Suppressor macrophage (primary cell): ENCODE measurements around the gene PRELID1.
A peak's percentile ranks its signal among the peaks of the same experiment; 100 is the strongest.
"Not testable (repeated sequence)": the region's sequence is repeated elsewhere in the genome, so short reads cannot be mapped to it uniquely, and the experiment has no call there.

Experiments
- DNase-seq, 4 experiments: peaks; one replicate each; pipeline ENCODE4 v3.0.0-alpha.2; 2020 to 2022

The PRELID1 gene

DNA sequence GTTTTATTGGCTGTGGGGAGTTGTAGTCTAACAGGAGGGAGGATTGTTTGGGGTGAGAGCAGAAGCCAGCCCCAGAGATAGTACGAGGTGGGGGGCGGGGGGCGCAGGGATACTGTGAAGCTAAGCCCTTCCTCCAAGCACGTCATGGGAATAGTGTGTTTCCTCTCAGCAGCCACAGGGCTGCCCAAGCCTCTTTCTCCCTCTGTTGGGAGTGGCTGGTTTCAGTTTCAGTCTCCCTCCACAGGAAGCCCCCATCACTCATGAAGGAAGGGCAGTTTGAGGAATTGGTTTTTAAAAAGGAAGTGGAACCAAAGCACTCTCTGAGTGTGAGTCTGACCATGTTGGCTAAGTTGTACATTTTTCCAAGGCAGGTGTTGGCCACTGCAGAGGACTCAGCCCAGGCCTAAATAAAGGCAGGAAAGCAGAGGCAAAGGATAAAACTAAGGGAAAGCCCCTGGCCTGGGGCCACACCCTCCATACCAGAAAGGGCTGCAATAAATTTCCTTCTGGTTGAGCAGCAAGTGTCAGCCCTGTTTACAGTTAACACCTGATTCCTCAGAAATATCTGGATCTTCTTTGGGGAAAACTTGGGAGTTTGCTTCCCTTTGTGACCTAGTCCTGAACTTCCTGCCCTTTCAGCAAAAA lies 3.2 kb upstream of the PRELID1 start:
- DNase-seq = peak; percentile 83 to 92 (median 90)

DNA sequence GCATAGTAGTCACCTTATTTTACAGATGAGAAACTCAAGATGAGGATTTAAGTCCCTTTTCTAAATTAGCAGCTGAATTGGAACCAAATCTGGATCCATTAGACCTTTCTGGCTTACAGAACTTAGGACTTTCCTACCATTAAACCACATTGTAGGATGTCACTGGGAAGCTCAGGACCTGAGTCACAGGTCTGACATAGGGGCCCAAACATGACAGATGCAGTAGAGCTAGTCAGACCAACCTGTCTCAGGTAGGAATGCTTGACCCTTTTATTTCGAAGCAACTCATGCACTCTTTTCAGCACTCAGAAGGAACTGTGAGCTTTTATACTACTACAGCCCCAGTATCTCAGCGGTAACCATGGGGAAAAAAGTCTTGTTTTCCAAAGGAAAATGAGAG lies 2.6 kb upstream of the PRELID1 start:
- no peak for DNase-seq

DNA sequence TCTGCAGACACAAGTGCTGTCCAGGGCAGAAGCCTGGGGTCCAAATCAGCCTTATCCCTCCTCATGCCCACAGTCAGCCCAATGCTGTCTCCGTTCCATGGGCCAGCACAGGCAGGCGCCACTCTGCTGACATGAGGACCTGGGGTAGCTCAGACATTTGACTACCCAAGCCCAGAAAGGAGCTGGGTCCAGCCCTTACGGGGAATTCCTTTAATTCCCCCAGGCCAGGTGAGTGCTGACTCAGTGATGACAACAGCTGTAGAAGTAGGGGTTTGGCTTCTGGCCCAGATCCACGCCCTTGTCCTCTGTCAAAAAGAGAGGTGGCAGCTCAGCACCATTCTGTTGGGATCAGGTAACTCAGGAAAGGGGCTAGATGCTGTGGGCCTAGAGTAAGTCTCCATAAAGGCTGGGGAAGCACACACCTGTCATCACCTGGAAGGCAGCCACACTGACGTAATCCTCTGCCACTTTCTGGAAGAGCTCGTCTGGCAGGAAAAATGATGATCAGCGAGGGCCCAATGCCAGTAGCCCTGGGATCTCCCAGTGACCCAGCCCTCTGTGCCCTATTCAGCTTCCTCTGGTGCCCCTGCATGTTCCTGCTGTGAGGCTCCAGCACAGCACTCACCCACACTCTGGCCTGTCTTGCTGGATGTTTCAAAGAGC lies 2.0 kb upstream of the PRELID1 start:
- DNase-seq = peak in 1 of 4 experiments; percentile 38

DNA sequence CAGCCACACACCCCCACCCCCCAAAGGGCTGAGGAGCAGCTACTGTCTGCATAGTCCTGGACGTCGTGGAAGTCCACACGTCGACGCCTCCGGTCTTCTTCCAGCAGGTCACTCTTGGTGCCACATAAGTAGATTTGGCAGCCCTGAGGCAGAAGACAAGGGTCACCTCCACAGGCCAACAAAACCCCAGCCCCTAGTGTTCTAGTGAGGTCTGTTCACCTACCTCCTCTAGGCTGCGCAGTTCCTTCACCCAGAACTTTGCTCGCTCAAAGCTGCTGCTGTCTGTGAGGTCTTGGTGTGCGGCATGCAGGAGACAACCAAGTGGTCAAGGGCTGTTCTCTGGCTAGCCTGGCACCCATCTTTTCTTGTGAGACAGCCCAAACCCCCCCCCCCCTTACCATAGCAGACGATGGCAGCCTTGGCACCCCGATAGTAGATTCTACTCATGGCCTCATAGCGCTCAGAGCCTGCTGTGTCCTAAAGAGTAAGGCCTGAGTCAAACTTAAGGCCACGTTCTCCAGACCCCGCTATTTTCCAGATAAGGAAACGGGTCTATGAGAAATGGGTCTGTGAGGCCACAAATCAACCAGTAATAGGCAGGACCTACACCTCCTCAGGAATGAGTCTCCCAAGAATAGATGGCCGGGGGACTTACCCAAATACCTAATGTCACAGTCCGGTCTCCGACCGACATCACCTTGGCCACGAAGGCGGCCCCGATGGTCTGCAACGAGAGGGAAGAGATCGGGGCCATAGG lies 1.1 kb upstream of the PRELID1 start:
- no peak for DNase-seq

- DNase-seq = peak in 1 of 4 experiments; percentile 33
Measured at GRCh38 chr5:177303925-177304391, 359 bp downstream of the PRELID1 start.

DNA sequence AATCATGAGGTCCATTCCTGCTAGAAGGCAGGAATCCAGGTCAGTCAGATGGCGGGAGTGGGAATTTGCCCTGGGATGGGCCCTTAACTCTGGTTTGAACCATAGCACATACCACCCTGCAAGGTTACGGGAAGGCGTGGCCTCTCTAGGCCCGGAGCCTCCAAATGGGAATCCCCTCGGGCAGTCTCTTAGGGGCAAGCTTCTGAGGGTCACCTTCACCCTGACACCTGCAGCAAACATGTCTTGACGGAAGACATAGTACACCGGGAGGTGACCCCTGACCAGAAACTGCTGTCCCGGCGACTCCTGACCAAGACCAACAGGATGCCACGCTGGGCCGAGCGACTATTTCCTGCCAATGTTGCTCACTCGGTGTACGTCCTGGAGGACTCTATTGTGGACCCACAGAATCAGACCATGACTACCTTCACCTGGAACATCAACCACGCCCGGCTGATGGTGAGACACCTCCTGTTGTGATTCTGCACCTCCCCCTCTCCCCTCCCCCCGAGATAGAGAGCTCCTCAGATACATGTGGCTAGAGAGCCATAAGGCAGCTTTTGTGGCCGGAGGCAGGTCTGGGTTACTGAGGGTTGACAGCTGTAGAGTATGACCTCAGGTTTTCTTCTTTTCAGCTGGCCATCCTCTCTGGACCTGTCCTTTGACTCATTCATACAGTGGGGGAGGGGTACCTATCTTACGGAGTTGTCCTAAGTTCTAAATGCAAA lies 957 bp downstream of the PRELID1 start:
- DNase-seq = peak in 1 of 4 experiments; percentile 16

- not testable (repeated sequence) for DNase-seq
Measured at GRCh38 chr5:177306103-177306640, 2.6 kb downstream of the PRELID1 start.

DNA sequence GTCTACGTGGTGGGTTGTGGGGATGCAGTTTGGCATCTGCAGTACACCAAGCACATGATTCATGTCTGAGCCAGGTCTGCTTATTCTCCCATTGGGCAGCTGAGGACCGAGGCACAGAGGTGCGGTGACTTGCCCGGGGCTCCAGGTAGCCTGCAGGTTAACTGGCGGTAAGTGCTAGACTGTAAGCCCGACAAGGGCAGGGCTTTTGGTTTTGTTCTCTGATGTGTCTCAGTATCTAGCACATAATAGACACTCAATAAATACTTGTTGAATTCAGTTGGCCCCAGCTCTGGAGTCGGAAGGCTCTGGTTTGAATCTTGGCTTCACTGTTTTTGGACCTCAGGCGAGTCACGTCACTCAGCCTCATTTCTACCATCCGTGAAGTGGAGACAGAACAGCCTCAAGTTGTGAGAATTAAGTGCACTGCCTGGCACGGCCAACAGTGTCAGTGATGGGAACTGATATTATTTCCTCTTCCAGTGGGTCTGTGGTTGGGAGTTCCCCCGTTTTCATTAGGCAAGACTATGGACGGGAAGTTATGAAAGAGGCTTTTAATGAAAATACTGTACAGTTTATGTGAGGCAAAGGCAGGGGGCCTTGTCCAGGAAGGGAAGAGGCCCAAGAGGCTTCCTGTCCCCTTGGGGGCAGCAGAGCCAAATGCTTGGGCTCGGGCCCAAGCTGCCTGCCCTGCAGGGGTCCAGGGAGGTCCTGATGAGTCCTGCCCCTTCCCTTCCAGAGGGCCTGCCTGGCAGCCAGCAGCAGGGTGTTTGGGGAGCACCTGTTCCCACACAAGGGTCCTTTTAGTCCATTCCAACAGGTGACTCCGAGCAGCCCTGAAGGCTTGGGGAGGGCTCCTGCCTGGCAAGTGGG lies 3.3 kb downstream of the PRELID1 start:
- peak; percentile 88 to 97 (median 93) for DNase-seq

DNA sequence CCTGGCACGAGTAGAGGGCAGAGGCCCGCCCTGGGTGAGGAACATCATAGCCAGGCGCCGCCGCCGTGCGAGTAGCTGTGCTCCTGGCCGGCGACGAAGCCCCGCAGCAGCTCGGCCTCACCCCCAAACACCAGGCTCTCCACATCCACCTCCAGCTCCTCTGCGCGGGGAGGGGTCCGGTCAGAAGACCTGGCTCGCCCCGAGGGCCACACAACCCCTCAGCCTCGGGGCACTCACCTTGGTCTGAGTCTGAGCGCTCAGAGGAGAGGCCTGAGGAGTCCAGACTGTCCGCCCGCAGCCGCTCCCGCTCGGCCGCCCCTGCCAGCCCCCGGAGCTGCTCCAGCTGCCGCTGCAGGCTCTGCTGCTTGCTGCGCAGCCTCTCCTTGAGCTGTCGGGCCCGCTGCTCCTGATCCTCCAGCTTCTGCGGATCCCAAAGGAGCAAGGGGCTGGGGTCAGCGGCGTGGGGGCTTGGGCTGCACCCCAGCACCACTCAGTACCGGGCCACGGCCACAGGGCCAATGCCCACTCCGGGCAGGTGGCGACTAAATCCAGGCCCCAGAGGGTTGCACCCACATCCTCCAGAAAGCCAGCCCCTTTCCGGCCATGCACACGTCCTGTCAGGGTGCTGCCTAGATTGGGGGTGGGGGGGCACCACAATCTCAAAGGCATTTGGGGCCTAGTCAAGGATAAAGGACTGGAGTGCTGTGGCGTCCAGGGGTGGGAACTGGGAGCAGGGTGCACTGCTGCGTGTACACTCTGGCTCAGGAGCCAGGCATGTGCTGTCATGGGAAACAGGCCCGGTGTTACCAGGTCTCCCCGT lies 4.2 kb downstream of the PRELID1 start:
- DNase-seq = peak in 1 of 4 experiments; percentile 21

- no peak for DNase-seq
Measured at GRCh38 chr5:177308740-177309139, 5.1 kb downstream of the PRELID1 start.

- peak; percentile 56 to 72 (median 60) for DNase-seq
Measured at GRCh38 chr5:177309351-177310191, 6.0 kb downstream of the PRELID1 start.

- no peak for DNase-seq
Measured at GRCh38 chr5:177310332-177310731, 6.7 kb downstream of the PRELID1 start.

- peak; percentile 45 to 67 (median 58) for DNase-seq
Measured at GRCh38 chr5:177310757-177311391, 7.3 kb downstream of the PRELID1 start.

- no peak for DNase-seq
Measured at GRCh38 chr5:177311392-177311722, 7.8 kb downstream of the PRELID1 start.

DNA sequence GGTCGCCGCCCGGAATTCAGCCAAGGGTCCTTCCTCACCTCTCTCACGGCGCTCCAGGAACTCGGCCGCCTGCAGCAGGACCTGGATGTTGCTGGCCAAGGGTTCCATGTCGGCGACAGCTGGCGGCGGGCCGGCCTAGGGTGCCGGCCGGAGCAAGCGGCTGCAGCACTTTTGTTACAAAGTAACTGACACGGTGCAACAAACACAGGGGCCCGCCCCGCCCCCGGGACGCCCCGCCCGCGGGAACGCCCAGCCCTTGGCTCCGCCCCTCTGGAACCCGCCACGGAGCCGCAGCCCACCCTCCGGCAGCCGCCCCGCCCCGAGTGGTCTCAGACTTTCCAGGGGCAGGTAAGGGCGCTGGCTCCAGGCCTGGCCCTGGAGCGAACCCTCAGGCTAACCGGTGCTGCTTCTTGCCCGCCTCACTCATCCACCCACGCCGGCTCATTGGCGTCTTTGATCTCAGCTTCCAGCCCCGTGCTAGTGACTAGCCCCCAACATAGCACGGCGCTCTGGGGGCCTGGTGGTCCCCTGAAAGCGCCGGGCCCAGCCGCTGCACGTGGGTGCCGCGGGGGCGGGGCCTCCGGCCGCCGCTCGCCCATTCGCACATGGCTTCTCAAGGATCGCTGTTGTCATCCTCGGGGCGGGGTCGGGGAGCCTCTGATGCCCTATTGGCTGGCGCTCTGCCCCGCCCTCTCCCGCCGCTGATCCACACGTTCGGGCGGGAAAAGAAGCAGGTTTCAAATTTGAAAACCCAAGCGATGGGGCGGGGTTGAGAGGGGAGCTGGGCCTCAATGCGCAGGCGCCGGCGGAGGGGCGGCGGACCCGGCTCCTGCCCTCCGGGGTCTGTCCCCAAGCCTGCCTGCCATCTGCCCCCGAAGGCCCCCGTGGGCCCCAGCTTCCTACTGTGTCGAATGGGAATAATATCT lies 8.4 kb downstream of the PRELID1 start, which contains the start of gene MXD3:
Gene MXD3, minus strand, starts transcription at position 176 of the 926 bp plus-strand sequence. Its CDS starts 68 bp downstream, at position 108.
- peak; percentile 97 to 98 (median 97) for DNase-seq

DNA sequence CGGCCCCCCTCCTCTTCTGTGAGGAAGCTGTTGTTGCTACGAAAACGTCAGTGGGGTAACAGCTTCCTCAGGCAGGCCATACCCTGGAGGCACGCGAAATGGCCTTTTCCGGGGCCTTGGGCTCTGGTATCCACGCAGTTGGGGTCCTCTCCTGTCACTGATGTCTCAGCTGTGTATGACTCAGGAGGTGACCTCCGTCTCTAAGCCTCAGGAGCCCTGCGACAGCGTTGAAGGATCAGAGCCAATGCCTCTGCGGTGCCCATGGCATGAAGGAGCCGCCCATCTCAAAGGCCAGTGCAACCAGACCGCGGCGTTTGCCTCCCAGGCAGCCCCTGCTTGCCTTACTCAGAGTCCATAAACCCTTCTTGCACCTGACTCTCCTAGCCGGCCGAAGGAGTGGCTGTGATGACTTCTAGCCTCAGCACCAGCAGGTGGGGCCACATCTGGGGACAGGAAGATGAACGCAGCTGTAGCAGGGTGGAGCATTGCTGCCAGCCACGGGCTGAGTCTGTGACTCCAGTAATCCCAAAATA lies 9.1 kb downstream of the PRELID1 start:
- peak in 2 of 4 experiments; percentile 47 to 64 for DNase-seq

DNA sequence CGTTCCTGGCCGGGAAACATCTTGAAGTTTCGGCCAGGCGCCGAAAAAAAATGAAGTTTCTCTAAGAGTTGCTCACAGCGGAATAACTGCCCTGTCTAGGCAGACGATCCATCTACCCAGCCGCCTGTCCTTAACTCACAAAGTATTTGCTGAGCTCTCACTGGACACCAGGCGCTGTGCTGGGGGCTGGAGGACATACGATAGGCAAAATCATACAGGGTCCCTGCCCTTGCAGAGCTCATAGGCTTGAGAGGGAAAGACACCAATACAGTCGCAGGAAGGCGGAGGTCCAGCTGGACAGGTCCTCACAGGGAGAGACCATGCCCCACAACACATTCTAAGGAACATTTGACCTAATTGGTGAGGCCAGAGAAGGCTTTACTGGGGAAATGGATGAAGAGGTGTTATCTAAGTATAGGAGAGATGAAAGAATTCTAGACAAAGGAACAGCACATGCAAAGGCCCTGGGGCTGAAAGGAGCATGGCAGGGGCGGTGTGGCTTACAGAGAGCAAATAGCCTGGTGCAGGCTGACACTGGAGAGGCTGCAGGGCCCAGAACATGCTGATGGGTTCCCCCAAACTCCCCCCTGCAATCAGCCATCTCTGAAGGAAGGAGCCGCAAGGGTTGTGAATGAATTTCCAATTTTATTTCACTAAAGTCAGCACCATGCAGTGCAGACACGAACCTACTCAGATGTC lies 10.1 kb downstream of the PRELID1 start:
- DNase-seq = no peak
